ENCODE measurements around the gene SLC35E1. TPM values are rescaled to one million over a fixed set of nuclear protein-coding genes. Genes with fewer than 3 reads are reported as not detected.

SLC35E1 gene
- total and polyA plus RNA-seq, 12 donors: 20.1 to 49.8 (median 37.3) TPM

DNA sequence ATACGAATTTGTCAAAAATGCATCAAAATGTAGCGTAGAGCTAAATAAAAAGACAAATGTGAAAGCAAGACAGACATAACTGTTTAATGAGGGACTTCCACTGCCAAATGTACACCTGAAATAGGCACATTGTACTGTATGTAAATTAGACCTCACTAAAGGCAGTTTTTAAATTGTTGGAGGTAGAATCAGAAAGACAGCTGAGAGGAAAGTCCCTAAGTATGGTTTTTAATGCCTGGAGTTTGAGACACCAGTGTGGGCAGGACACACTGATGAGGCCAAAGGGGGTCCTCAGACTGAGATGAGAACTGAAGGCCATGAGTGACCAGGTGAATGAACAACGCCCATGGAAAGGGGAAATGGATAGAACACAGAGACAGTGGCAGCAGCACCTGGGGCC, 32.9 kb upstream of the SLC35E1 start:
- Histone ChIP-seq H3K36me3 (replicated peaks in 1 of 2) (no peaks in the 10 kb centered on the region), H3K27ac (peak overlapping the region in 2 of 5 donors; percentile 7 to 72), H3K9me3 (replicated peaks in 1 of 3) (no peaks in the 10 kb centered on the region), H3K4me1 (replicated peaks in 1 of 2) (peaks cover 21 to 47% of the 10 kb centered on the region in 2 donors), H3K27me3 (no peaks in the 10 kb centered on the region), H3K4me3 (no peak overlapping the region)
- intact Hi-C loops (cut with DNase I): no loop called here
- no peak for DNase-seq
- TF ChIP-seq, protein P1, sequence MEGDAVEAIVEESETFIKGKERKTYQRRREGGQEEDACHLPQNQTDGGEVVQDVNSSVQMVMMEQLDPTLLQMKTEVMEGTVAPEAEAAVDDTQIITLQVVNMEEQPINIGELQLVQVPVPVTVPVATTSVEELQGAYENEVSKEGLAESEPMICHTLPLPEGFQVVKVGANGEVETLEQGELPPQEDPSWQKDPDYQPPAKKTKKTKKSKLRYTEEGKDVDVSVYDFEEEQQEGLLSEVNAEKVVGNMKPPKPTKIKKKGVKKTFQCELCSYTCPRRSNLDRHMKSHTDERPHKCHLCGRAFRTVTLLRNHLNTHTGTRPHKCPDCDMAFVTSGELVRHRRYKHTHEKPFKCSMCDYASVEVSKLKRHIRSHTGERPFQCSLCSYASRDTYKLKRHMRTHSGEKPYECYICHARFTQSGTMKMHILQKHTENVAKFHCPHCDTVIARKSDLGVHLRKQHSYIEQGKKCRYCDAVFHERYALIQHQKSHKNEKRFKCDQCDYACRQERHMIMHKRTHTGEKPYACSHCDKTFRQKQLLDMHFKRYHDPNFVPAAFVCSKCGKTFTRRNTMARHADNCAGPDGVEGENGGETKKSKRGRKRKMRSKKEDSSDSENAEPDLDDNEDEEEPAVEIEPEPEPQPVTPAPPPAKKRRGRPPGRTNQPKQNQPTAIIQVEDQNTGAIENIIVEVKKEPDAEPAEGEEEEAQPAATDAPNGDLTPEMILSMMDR (IDR thresholded peaks at IDR 0.05): no peak
- no peak for TF ChIP-seq POLR2A (IDR thresholded peaks at IDR 0.05)
- WGBS, 4 donors: 81 to 91% (median 88%) methylated on average over 3 of the region's 3 CpGs

GRCh38 chr19:16604615-16605014, 32.4 kb upstream of the SLC35E1 start:
- Histone ChIP-seq H3K4me1 (replicated peaks in 1 of 2) (peaks cover 21 to 47% of the 10 kb centered on the region in 2 donors), H3K9me3 (replicated peaks in 1 of 3) (no peaks in the 10 kb centered on the region), H3K27ac (no peak overlapping the region), H3K4me3 (no peak overlapping the region), H3K36me3 (replicated peaks in 1 of 2) (no peaks in the 10 kb centered on the region), H3K27me3 (no peaks in the 10 kb centered on the region)
- intact Hi-C loops (cut with DNase I): no loop called here
- no peak for DNase-seq
- WGBS, 4 donors: 79 to 93% (median 90%) methylated on average over 6 of the region's 6 CpGs
- TF ChIP-seq, protein P1 (IDR thresholded peaks at IDR 0.05): no peak
- no peak for TF ChIP-seq POLR2A (IDR thresholded peaks at IDR 0.05)

GRCh38 chr19:16603090-16603489, 30.9 kb upstream of the SLC35E1 start:
- no peaks in the 10 kb centered on the region for H3K27me3 ChIP-seq
- intact Hi-C loops (cut with DNase I): no loop called here
- H3K4me1 ChIP-seq (replicated peaks in 1 of 2): peaks cover 15 to 43% of the 10 kb centered on the region in 2 donors
- no peak for DNase-seq
- H3K9me3 ChIP-seq (replicated peaks in 1 of 3): no peaks in the 10 kb centered on the region
- 64 to 77% (median 70%) methylated on average over 3 of the region's 3 CpGs for WGBS, 4 donors
- TF ChIP-seq, protein P1 (IDR thresholded peaks at IDR 0.05): no peak
- no peak for TF ChIP-seq POLR2A (IDR thresholded peaks at IDR 0.05)
- no peaks in the 10 kb centered on the region for H3K36me3 ChIP-seq (replicated peaks in 1 of 2)
- H3K4me3 ChIP-seq: no peak overlapping the region
- H3K27ac ChIP-seq: no peak overlapping the region

- H3K4me3 ChIP-seq: no peak overlapping the region
- no peak overlapping the region for H3K27ac ChIP-seq
- no peaks in the 10 kb centered on the region for H3K27me3 ChIP-seq
- no peak for TF ChIP-seq POLR2A (IDR thresholded peaks at IDR 0.05)
- TF ChIP-seq, protein P1 (IDR thresholded peaks at IDR 0.05): no peak
- 62 to 72% (median 67%) methylated on average over 16 to 20 of the region's 20 CpGs for WGBS, 4 donors
- DNase-seq: peak in 4 of 7 donors; percentile 41 to 81 (median 74)
- H3K36me3 ChIP-seq (replicated peaks in 1 of 2): no peaks in the 10 kb centered on the region
- intact Hi-C loops (cut with DNase I): no loop called here
- H3K4me1 ChIP-seq (replicated peaks in 1 of 2): peaks cover 15 to 38% of the 10 kb centered on the region in 2 donors
- no peaks in the 10 kb centered on the region for H3K9me3 ChIP-seq (replicated peaks in 1 of 3)
Measured at GRCh38 chr19:16601378-16602052, 29.3 kb upstream of the SLC35E1 start.

Data from adrenal gland (tissue), 12 donors.